PC-9 (cell line): Measurements from ENCODE around the gene PRM2.

Source experiments
- CTCF ChIP-seq: fragments of 200-600 bp; sonication (generic); conservative IDR thresholded peaks from 2 replicates; pipeline ENCODE4 v1.6.1; 2017; ENCODE audit warnings: mixed run types, antibody characterized with exemption, mild to moderate bottlenecking, moderate library complexity
- EZH2 ChIP-seq: fragments of 200-600 bp; sonication (generic); IDR thresholded peaks from 2 replicates; pipeline ENCODE4 v1.8.0; 2017; ENCODE audit warnings: antibody characterized with exemption, low read depth

GRCh38 chr16:11256661-11257130, 19.6 kb downstream of the PRM2 start:
- TF ChIP-seq CTCF (no peak), EZH2 (no peak)
